B cell (primary cell): ENCODE data around the gene COX17. TPM values are rescaled to one million over a fixed set of nuclear protein-coding genes. Genes with fewer than 3 reads are reported as not detected.

Experiments
- polyA plus RNA-seq: library from polyadenylated mRNA; depleted of rRNA; stranded (reverse); fragments of >200 nt; gene quantifications from 2 replicates; pipeline ENCODE4 v1.2.3, GENCODE V29; 2012
- total RNA-seq, 2 donors: library from RNA; stranded (reverse); fragments of 120-200 nt in 1 of 2; gene quantifications; 1 replicate in 1 of 2; 2 replicates in 1 of 2; pipeline versions ENCODE4 v1.2.3 to v1.2.4, GENCODE V29; 2013 to 2022

The COX17 gene
- total and polyA plus RNA-seq, 2 donors (not counting 1 experiment from before 2014, with no cell fraction given) = 20.0 to 47.8 TPM

Other genes starting within 250 kb of the COX17 start
- gene TMEM39A, start 213.8 kb downstream of the COX17 start, total RNA-seq = 39.9 and 50.3 TPM in 2 replicates
- 8.5 and 11.0 TPM in 2 replicates for gene TMEM39A, start 213.8 kb downstream of the COX17 start, polyA plus RNA-seq
- 37.2 and 40.7 TPM in 2 replicates for gene POGLUT1, start 208.4 kb downstream of the COX17 start, total RNA-seq
- gene POGLUT1, start 208.4 kb downstream of the COX17 start, polyA plus RNA-seq = 13.1 and 14.5 TPM in 2 replicates
- gene TIMMDC1, start 178.9 kb downstream of the COX17 start, total RNA-seq = 58.5 and 70.9 TPM in 2 replicates
- 38.8 and 50.5 TPM in 2 replicates for gene TIMMDC1, start 178.9 kb downstream of the COX17 start, polyA plus RNA-seq
- gene CD80, start 117.8 kb downstream of the COX17 start, total RNA-seq = 26.5 and 28.0 TPM in 2 replicates
- 9.3 and 15.0 TPM in 2 replicates for gene CD80, start 117.8 kb downstream of the COX17 start, polyA plus RNA-seq
- 18.8 and 24.5 TPM in 2 replicates for gene ADPRH, start 97.9 kb downstream of the COX17 start, total RNA-seq
- gene ADPRH, start 97.9 kb downstream of the COX17 start, polyA plus RNA-seq = 8.0 and 10.0 TPM in 2 replicates
- gene PLA1A, start 79.5 kb downstream of the COX17 start, total RNA-seq = 0.27 and 0.58 TPM in 2 replicates
- 0.28 TPM in 1 of 2 replicates, not detected in the other for gene PLA1A, start 79.5 kb downstream of the COX17 start, polyA plus RNA-seq
- 6.0 and 8.0 TPM in 2 replicates for gene POPDC2, start 16.8 kb downstream of the COX17 start, total RNA-seq
- 7.5 and 9.5 TPM in 2 replicates for gene POPDC2, start 16.8 kb downstream of the COX17 start, polyA plus RNA-seq
- gene CFAP91, start 25.6 kb upstream of the COX17 start, total RNA-seq = 6.4 and 7.2 TPM in 2 replicates
- 0.33 and 0.48 TPM in 2 replicates for gene CFAP91, start 25.6 kb upstream of the COX17 start, polyA plus RNA-seq
- gene NR1I2, start 104.7 kb upstream of the COX17 start, total RNA-seq = 0.30 and 0.73 TPM in 2 replicates
- gene NR1I2, start 104.7 kb upstream of the COX17 start, polyA plus RNA-seq = 0.30 and 0.52 TPM in 2 replicates